Osteocyte (in vitro differentiated cells): ENCODE measurements around the gene ZCCHC24. TPM values are rescaled to one million over a fixed set of nuclear protein-coding genes. Genes with fewer than 3 reads are reported as not detected.
A peak's percentile ranks its signal among the peaks of the same experiment; 100 is the strongest.

Experiments
- DNase-seq: peaks from one replicate; pipeline ENCODE4 v3.0.0; 2021; ENCODE audit warnings: mixed read lengths; ENCODE audit not compliant: unreplicated experiment; ENCODE audit errors: extremely low spot score
- H3K27ac Mint-ChIP-seq: one replicate; pipeline ENCODE4 v1.8.0; 2021; ENCODE audit warnings: mild to moderate bottlenecking, mixed read lengths; ENCODE audit not compliant: unreplicated experiment
- H3K27me3 Mint-ChIP-seq: one replicate; pipeline ENCODE4 v1.8.0; 2021; ENCODE audit warnings: mixed read lengths; ENCODE audit not compliant: unreplicated experiment
- H3K36me3 Mint-ChIP-seq: one replicate; pipeline ENCODE4 v1.8.0; 2021; ENCODE audit warnings: mixed read lengths; ENCODE audit not compliant: unreplicated experiment
- H3K4me1 Mint-ChIP-seq: one replicate; pipeline ENCODE4 v1.8.0; 2021; ENCODE audit warnings: mixed read lengths; ENCODE audit not compliant: unreplicated experiment
- H3K4me3 Mint-ChIP-seq: one replicate; pipeline ENCODE4 v1.8.0; 2021; ENCODE audit warnings: mild to moderate bottlenecking, moderate library complexity, mixed read lengths; ENCODE audit not compliant: unreplicated experiment
- H3K9me3 Mint-ChIP-seq: one replicate; pipeline ENCODE4 v1.8.0; 2021; ENCODE audit warnings: mixed read lengths; ENCODE audit not compliant: unreplicated experiment
- CTCF ChIP-seq: fragments of 200-600 bp; sonication (generic); IDR thresholded peaks from 2 replicates; pipeline ENCODE4 v1.5.0; 2021; ENCODE audit warnings: antibody characterized with exemption, mild to moderate bottlenecking, moderate library complexity
- total RNA-seq: library from RNA; stranded (reverse); gene quantifications from 2 replicates; pipeline ENCODE4 v1.2.1, GENCODE V29; 2021

ZCCHC24 gene
- total RNA-seq, 1 donor from 2014 or later, result 88.3 TPM

DNA sequence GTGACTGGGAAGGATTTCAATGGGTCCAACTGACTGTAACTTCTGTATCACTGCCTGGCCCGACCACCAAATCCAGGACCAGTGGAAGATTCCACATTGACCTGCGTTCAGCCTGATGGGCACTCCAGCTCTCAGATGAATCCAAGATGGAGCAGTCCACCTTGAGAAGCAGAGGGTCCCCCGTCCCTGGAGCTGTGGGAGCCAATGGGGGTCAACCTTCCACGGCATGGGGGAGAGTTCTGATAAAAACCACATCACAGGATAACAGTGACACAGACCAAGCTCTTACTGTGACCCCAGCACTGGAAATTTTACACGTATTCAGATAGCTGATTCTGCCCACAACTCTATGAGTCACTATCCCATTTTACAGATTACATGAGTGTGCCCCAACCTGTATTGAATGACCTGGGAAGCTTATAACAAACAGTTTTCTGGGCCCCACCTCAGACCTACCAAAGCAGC lies 11.2 kb downstream of the ZCCHC24 start:
- no peaks in the 10 kb centered on the region for H3K27me3 Mint-ChIP-seq
- no peak overlapping the region for H3K4me3 Mint-ChIP-seq
- no peak for TF ChIP-seq CTCF
- no peak for DNase-seq
- peaks cover 40% of the 10 kb centered on the region for H3K36me3 Mint-ChIP-seq
- H3K4me1 Mint-ChIP-seq, result peaks cover 81% of the 10 kb centered on the region
- H3K27ac Mint-ChIP-seq, result peak overlapping the region; percentile 86
- H3K9me3 Mint-ChIP-seq, result no peaks in the 10 kb centered on the region

DNA sequence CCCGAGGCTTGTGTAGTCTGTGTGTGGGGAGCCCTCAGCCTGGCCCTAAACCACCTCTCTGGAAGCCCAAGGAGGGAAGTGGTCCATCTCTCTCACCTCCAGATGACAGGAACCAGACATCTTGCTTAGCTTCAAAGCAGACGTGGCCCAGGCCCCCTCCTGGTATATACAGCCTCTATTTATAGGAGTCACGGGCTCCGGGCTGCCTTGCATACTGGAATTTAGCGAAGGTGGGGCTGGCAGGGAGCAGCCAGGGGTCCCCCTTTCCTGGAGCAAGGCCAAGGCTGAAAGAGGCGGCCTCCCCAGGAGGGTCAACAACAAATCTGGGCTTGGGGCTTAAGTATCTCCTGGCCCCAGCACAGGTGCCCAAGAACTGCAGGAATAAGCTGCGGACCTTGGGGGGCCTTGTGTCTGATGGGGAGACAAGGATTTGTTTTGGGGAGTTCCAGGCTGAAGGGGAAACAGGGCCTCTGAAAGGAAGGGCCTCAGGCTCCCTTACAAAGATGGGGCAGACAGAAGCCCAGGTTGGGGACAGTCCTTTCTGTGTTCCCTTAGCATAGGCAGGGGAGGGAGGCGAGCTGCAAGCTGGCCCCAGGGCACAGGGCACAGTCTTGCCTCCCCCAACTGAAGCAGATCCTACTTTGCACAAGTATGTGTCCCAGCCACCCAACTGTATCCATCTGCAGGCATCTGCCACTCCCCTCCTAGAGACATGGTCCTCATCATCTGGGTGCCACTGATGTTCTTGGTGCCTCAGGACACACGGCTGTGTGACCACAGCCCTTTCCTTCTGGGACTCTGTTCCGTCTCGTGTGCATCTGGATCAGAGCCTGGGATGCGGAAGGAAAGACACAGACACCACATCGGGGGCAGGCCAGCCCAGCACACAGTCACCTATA lies 11.9 kb downstream of the ZCCHC24 start:
- Mint-ChIP-seq H3K4me3 (no peak overlapping the region), H3K27me3 (no peaks in the 10 kb centered on the region), H3K9me3 (no peaks in the 10 kb centered on the region), H3K4me1 (peaks cover 74% of the 10 kb centered on the region), H3K27ac (no peak overlapping the region), H3K36me3 (peaks cover 41% of the 10 kb centered on the region)
- TF ChIP-seq CTCF, result no peak
- DNase-seq, result no peak

DNA sequence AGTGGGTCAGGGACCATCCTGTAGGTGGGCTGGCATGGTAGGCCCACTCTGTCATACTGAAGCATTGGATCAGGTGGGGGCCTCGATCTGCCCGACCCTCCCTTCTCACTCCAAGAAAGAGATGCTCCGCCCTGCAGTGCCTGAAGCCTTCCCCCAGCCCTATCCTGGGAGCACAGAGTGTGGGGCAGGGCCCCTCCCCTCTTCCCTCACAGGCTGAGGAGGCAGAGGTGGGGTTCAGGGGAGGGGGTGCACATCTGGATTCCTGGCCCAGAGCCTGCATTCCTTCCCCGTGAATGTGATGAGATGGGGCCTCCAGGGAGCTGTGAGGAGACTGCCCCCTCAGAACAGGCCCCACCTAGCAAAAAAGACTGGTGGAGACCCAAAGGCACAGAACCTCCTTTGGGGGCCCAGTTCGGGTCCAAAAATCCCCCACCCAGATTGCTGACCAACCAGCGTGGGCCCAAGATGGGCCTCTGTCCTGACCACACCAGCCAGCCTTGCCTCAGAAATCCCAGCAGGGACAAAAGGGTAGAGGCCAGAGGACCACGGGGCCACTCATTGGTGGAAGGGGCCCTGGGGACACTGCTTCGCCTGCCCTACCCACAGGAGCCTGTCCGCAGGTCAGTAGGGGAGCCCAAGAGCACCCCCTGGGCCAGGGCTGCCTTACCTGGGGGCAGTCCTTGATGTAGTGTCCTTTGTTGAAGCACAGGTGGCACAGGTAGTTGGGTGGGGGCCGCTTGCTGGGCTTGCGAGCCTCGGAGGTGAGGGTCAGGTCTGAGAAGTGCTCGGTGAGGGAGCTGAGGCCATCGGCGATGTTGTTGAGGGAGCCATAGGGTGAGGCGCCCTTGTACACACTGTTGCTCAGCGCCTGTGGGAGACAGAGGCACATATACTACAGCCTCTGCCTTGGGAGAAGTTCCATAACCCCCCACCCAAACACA lies 13.3 kb downstream of the ZCCHC24 start:
- H3K27ac Mint-ChIP-seq, result peak overlapping the region; percentile 44
- H3K9me3 Mint-ChIP-seq, result no peaks in the 10 kb centered on the region
- no peaks in the 10 kb centered on the region for H3K27me3 Mint-ChIP-seq
- no peak overlapping the region for H3K4me3 Mint-ChIP-seq
- DNase-seq, result no peak
- peaks cover 47% of the 10 kb centered on the region for H3K36me3 Mint-ChIP-seq
- no peak for TF ChIP-seq CTCF
- peaks cover 60% of the 10 kb centered on the region for H3K4me1 Mint-ChIP-seq

GRCh38 chr10:79431428-79431827 lies 14.0 kb downstream of the ZCCHC24 start:
- H3K4me1 Mint-ChIP-seq, result peaks cover 59% of the 10 kb centered on the region
- no peaks in the 10 kb centered on the region for H3K9me3 Mint-ChIP-seq
- TF ChIP-seq CTCF, result no peak
- peaks cover 50% of the 10 kb centered on the region for H3K36me3 Mint-ChIP-seq
- no peak for DNase-seq
- H3K27ac Mint-ChIP-seq, result no peak overlapping the region
- H3K27me3 Mint-ChIP-seq, result no peaks in the 10 kb centered on the region
- no peak overlapping the region for H3K4me3 Mint-ChIP-seq

- no peak for TF ChIP-seq CTCF
- no peak for DNase-seq
- no peak overlapping the region for H3K4me3 Mint-ChIP-seq
- no peaks in the 10 kb centered on the region for H3K27me3 Mint-ChIP-seq
- peaks cover 50% of the 10 kb centered on the region for H3K36me3 Mint-ChIP-seq
- H3K27ac Mint-ChIP-seq, result no peak overlapping the region
- no peaks in the 10 kb centered on the region for H3K9me3 Mint-ChIP-seq
- H3K4me1 Mint-ChIP-seq, result peaks cover 54% of the 10 kb centered on the region
These were observed 14.5 kb downstream of the ZCCHC24 start for GRCh38 chr10:79430936-79431335.
